ENCODE data around the gene IL1RAPL1.

DNA sequence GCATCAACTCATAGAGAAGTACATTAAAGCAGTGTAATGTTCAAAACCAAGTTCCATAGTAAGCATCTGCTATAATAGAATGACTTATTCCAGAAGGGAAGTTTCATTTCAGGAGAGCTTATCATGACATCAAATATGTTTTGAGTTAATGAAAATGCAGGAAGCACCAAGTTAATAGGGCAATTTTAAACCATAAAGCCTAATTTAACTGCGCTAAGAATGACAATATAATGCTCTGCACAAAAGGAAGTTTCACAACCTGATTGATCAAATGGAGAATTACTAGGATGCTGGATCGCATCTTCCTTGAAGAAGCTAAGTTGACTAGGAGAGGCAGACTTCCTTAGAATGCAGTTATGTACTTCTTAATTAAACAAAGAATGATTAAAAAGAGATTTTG lies 1211.2 kb downstream of the IL1RAPL1 start:
- TF ChIP-seq, protein P1, sequence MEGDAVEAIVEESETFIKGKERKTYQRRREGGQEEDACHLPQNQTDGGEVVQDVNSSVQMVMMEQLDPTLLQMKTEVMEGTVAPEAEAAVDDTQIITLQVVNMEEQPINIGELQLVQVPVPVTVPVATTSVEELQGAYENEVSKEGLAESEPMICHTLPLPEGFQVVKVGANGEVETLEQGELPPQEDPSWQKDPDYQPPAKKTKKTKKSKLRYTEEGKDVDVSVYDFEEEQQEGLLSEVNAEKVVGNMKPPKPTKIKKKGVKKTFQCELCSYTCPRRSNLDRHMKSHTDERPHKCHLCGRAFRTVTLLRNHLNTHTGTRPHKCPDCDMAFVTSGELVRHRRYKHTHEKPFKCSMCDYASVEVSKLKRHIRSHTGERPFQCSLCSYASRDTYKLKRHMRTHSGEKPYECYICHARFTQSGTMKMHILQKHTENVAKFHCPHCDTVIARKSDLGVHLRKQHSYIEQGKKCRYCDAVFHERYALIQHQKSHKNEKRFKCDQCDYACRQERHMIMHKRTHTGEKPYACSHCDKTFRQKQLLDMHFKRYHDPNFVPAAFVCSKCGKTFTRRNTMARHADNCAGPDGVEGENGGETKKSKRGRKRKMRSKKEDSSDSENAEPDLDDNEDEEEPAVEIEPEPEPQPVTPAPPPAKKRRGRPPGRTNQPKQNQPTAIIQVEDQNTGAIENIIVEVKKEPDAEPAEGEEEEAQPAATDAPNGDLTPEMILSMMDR (IDR thresholded peaks at IDR 0.05): no peak
- no peak for TF ChIP-seq ZFX (IDR thresholded peaks at IDR 0.05; ENCODE audit: borderline replicate concordance)
